Activated CD4-positive, alpha-beta memory T cell treated with anti-CD3 and anti-CD28 coated beads for 36 hours (primary cell): ENCODE measurements around the gene SYK. TPM values are rescaled to one million over a fixed set of nuclear protein-coding genes. Genes with fewer than 3 reads are reported as not detected.
"Not testable (repeated sequence)": the region's sequence is repeated elsewhere in the genome, so short reads cannot be mapped to it uniquely, and the experiment has no call there.

Experiments used
- CTCF ChIA-PET: fragments of 350-600 bp; sonication (Branson Sonifier 250); formaldehyde crosslinking; loops from one replicate; lab custom pipeline; 2021; ENCODE audit warnings: antibody characterized with exemption, inconsistent platforms; lab: Charles Lee
- POLR2A ChIA-PET: fragments of 350-600 bp; sonication (Branson Sonifier 250); formaldehyde crosslinking; loops from one replicate; lab custom pipeline; 2021; ENCODE audit warnings: antibody characterized with exemption; lab: Charles Lee
- DNase-seq: peaks from one replicate; pipeline ENCODE4 v3.0.0-alpha.2; 2020
- H3K27ac Mint-ChIP-seq: one replicate; pipeline ENCODE4 v1.8.0; 2021; ENCODE audit warnings: mixed read lengths
- H3K27me3 Mint-ChIP-seq: one replicate; pipeline ENCODE4 v1.8.0; 2021; ENCODE audit warnings: mixed read lengths
- H3K36me3 Mint-ChIP-seq: one replicate; pipeline ENCODE4 v1.8.0; 2021; ENCODE audit warnings: mixed read lengths
- H3K4me1 Mint-ChIP-seq: one replicate; pipeline ENCODE4 v1.8.0; 2021; ENCODE audit warnings: low read depth, mixed read lengths
- H3K4me3 Mint-ChIP-seq: one replicate; pipeline ENCODE4 v1.8.0; 2021; ENCODE audit warnings: mild to moderate bottlenecking, mixed read lengths
- H3K9me3 Mint-ChIP-seq: one replicate; pipeline ENCODE4 v1.8.0; 2021; ENCODE audit warnings: mixed read lengths
- intact Hi-C: fragments of 100-400 bp; cut with micrococcal nuclease; formaldehyde crosslinking; loops from one replicate; pipeline ENCODE4 v1.15.1; 2023
- total RNA-seq, 2 experiments: library from RNA; stranded (reverse); gene quantifications; one replicate each; pipeline ENCODE4 v1.2.3, GENCODE V29; 2021

The SYK gene
- total RNA-seq, 2 experiments from 2014 or later = not detected

- H3K4me1 Mint-ChIP-seq = no peaks in the 10 kb centered on the region
- POLR2A ChIA-PET = no interaction called here
- H3K36me3 Mint-ChIP-seq = no peaks in the 10 kb centered on the region
- intact Hi-C loops = no loop called here
- no peak for DNase-seq
- no peaks in the 10 kb centered on the region for H3K27me3 Mint-ChIP-seq
- H3K9me3 Mint-ChIP-seq = no peaks in the 10 kb centered on the region
- no peak overlapping the region for H3K27ac Mint-ChIP-seq
- CTCF ChIA-PET = interaction anchor here (1.0 to 1.7 kb wide), 2 partner anchors 8 to 12 kb away, joined by 3 to 8 read pairs; no protein-coding TSS in a partner anchor
- H3K4me3 Mint-ChIP-seq = no peak overlapping the region
These were observed 76.9 kb downstream of the SYK start for GRCh38 chr9:90878562-90878961.

- ChIA-PET POLR2A (no interaction called here), CTCF (interaction anchor here (1.7 kb wide), 1 partner anchor 9 kb away, joined by 8 read pairs; no protein-coding TSS in a partner anchor)
- intact Hi-C loops = no loop called here
- Mint-ChIP-seq H3K4me1 (no peaks in the 10 kb centered on the region), H3K4me3 (no peak overlapping the region), H3K27me3 (no peaks in the 10 kb centered on the region), H3K36me3 (no peaks in the 10 kb centered on the region), H3K9me3 (peaks cover 2% of the 10 kb centered on the region), H3K27ac (no peak overlapping the region)
- no peak for DNase-seq
These were observed 78.4 kb downstream of the SYK start for GRCh38 chr9:90880066-90880465.

GRCh38 chr9:90880669-90881068, 79.0 kb downstream of the SYK start:
- Mint-ChIP-seq H3K4me1 (no peaks in the 10 kb centered on the region), H3K36me3 (no peaks in the 10 kb centered on the region), H3K27me3 (no peaks in the 10 kb centered on the region), H3K27ac (no peak overlapping the region), H3K9me3 (peaks cover 7% of the 10 kb centered on the region), H3K4me3 (no peak overlapping the region)
- ChIA-PET POLR2A (no interaction called here), CTCF (no interaction called here)
- intact Hi-C loops = no loop called here
- no peak for DNase-seq

- Mint-ChIP-seq H3K36me3 (no peaks in the 10 kb centered on the region), H3K27me3 (no peaks in the 10 kb centered on the region), H3K4me1 (no peaks in the 10 kb centered on the region), H3K9me3 (peaks cover 11% of the 10 kb centered on the region), H3K4me3 (no peak overlapping the region), H3K27ac (no peak overlapping the region)
- DNase-seq = no peak
- ChIA-PET CTCF (no interaction called here), POLR2A (no interaction called here)
- intact Hi-C loops = no loop called here
These were observed 80.0 kb downstream of the SYK start for GRCh38 chr9:90881648-90882047.

GRCh38 chr9:90882991-90883600, 81.5 kb downstream of the SYK start:
- Mint-ChIP-seq H3K4me3 (no peak overlapping the region), H3K36me3 (no peaks in the 10 kb centered on the region), H3K9me3 (peaks cover 11% of the 10 kb centered on the region), H3K27me3 (no peaks in the 10 kb centered on the region), H3K27ac (no peak overlapping the region), H3K4me1 (no peaks in the 10 kb centered on the region)
- ChIA-PET CTCF (no interaction called here), POLR2A (no interaction called here)
- DNase-seq = no peak
- intact Hi-C loops = no loop called here

GRCh38 chr9:90883661-90884060, 82.0 kb downstream of the SYK start:
- POLR2A ChIA-PET = no interaction called here
- peaks cover 11% of the 10 kb centered on the region for H3K9me3 Mint-ChIP-seq
- H3K4me3 Mint-ChIP-seq = no peak overlapping the region
- no peak overlapping the region for H3K27ac Mint-ChIP-seq
- H3K27me3 Mint-ChIP-seq = no peaks in the 10 kb centered on the region
- no peak for DNase-seq
- H3K4me1 Mint-ChIP-seq = no peaks in the 10 kb centered on the region
- intact Hi-C loops = no loop called here
- H3K36me3 Mint-ChIP-seq = no peaks in the 10 kb centered on the region
- CTCF ChIA-PET = no interaction called here

- no peak for DNase-seq
- peaks cover 11% of the 10 kb centered on the region for H3K9me3 Mint-ChIP-seq
- H3K36me3 Mint-ChIP-seq = no peaks in the 10 kb centered on the region
- intact Hi-C loops = no loop called here
- no peak overlapping the region for H3K27ac Mint-ChIP-seq
- ChIA-PET CTCF (no interaction called here), POLR2A (no interaction called here)
- H3K27me3 Mint-ChIP-seq = no peaks in the 10 kb centered on the region
- H3K4me3 Mint-ChIP-seq = no peak overlapping the region
- no peaks in the 10 kb centered on the region for H3K4me1 Mint-ChIP-seq
These were observed 82.6 kb downstream of the SYK start for GRCh38 chr9:90884178-90884577.

- peaks cover 11% of the 10 kb centered on the region for H3K9me3 Mint-ChIP-seq
- intact Hi-C loops, CTCF ChIA-PET, H3K4me3 Mint-ChIP-seq, H3K27me3 Mint-ChIP-seq, DNase-seq, H3K36me3 Mint-ChIP-seq, POLR2A ChIA-PET, H3K4me1 Mint-ChIP-seq, H3K27ac Mint-ChIP-seq: not testable (repeated sequence)
These were observed 85.2 kb downstream of the SYK start for GRCh38 chr9:90886868-90887267.

GRCh38 chr9:90888941-90889340, 87.3 kb downstream of the SYK start:
- CTCF ChIA-PET = interaction anchor here (1.2 kb wide), 1 partner anchor 10 kb away, joined by 4 read pairs; no protein-coding TSS in a partner anchor
- Mint-ChIP-seq H3K27me3 (peaks cover 8% of the 10 kb centered on the region), H3K4me1 (no peaks in the 10 kb centered on the region), H3K4me3 (no peak overlapping the region), H3K27ac (no peak overlapping the region), H3K9me3 (peaks cover 11% of the 10 kb centered on the region), H3K36me3 (no peaks in the 10 kb centered on the region)
- DNase-seq = no peak
- POLR2A ChIA-PET = no interaction called here
- intact Hi-C loops = no loop called here

GRCh38 chr9:90890146-90890810, 88.7 kb downstream of the SYK start:
- Mint-ChIP-seq H3K27me3 (peaks cover 8% of the 10 kb centered on the region), H3K4me1 (no peaks in the 10 kb centered on the region), H3K9me3 (peaks cover 7% of the 10 kb centered on the region), H3K4me3 (no peak overlapping the region), H3K36me3 (no peaks in the 10 kb centered on the region), H3K27ac (no peak overlapping the region)
- ChIA-PET CTCF (interaction anchor here (0.9 to 1.2 kb wide), 3 partner anchors 8 to 74 kb away, joined by 3 to 4 read pairs (median 3); no protein-coding TSS in a partner anchor), POLR2A (no interaction called here)
- intact Hi-C loops = no loop called here
- no peak for DNase-seq

- H3K9me3 Mint-ChIP-seq = no peaks in the 10 kb centered on the region
- CTCF ChIA-PET = interaction anchor here (0.9 to 1.2 kb wide), 2 partner anchors 12 to 75 kb away, joined by 3 read pairs; no protein-coding TSS in a partner anchor
- H3K27me3 Mint-ChIP-seq = peaks cover 8% of the 10 kb centered on the region
- H3K36me3 Mint-ChIP-seq = no peaks in the 10 kb centered on the region
- POLR2A ChIA-PET = no interaction called here
- no peak for DNase-seq
- no peak overlapping the region for H3K27ac Mint-ChIP-seq
- no peaks in the 10 kb centered on the region for H3K4me1 Mint-ChIP-seq
- H3K4me3 Mint-ChIP-seq = no peak overlapping the region
- intact Hi-C loops = no loop called here
These were observed 89.9 kb downstream of the SYK start for GRCh38 chr9:90891308-90892040.

GRCh38 chr9:90892918-90893317, 91.3 kb downstream of the SYK start:
- ChIA-PET POLR2A (no interaction called here), CTCF (interaction anchor here (2.3 kb wide), 1 partner anchor 22 kb away, joined by 10 read pairs; no protein-coding TSS in a partner anchor)
- H3K36me3 Mint-ChIP-seq = no peaks in the 10 kb centered on the region
- intact Hi-C loops = no loop called here
- H3K4me1 Mint-ChIP-seq = no peaks in the 10 kb centered on the region
- H3K9me3 Mint-ChIP-seq = no peaks in the 10 kb centered on the region
- H3K27me3 Mint-ChIP-seq = peaks cover 8% of the 10 kb centered on the region
- DNase-seq = no peak
- no peak overlapping the region for H3K27ac Mint-ChIP-seq
- H3K4me3 Mint-ChIP-seq = no peak overlapping the region
